Thyroid gland (tissue), 4 donors: ENCODE data around the gene ZNF79. TPM values are rescaled to one million over a fixed set of nuclear protein-coding genes. Genes with fewer than 3 reads are reported as not detected.

Experiments
- DNase-seq, 2 donors: peaks; one replicate each; pipeline ENCODE4 v3.0.0-alpha.2; 2019
- H3K27ac ChIP-seq, 3 donors: fragments of 200-600 bp; sonication (generic); 1 replicate in 2 of 3; 2 replicates in 1 of 3; pipeline ENCODE4 v1.5.1; 2016 to 2019; ENCODE audit warnings: mild to moderate bottlenecking in 1 of 3, moderate library complexity in 1 of 3
- H3K27me3 ChIP-seq: fragments of 200-600 bp; sonication (generic); one replicate; pipeline ENCODE4 v1.5.1; 2019
- H3K36me3 ChIP-seq, 2 donors: fragments of 200-600 bp; sonication (generic); one replicate each; pipeline ENCODE4 v1.5.1; 2016 to 2019
- H3K4me1 ChIP-seq, 2 donors: fragments of 200-600 bp; sonication (generic); one replicate each; pipeline ENCODE4 v1.5.1; 2017 to 2019
- H3K4me3 ChIP-seq, 3 donors: fragments of 200-600 bp; sonication (generic); replicated peaks in 1 of 3; 1 replicate in 2 of 3; 2 replicates in 1 of 3; pipeline ENCODE4 v1.5.1; 2016; ENCODE audit warnings: mild to moderate bottlenecking in 1 of 3
- H3K9me3 ChIP-seq: fragments of 200-600 bp; sonication (generic); one replicate; pipeline ENCODE4 v1.5.1; 2017
- CTCF ChIP-seq, 6 experiments: fragments of 200-600 bp in 3 of 6; fragments of 450-650 bp in 3 of 6; sonication (generic) in 3 of 6; IDR thresholded peaks; one replicate each; pipeline ENCODE4 v1.5.1; 2016 to 2019; ENCODE audit warnings: antibody characterized with exemption in 6 of 6, mild to moderate bottlenecking in 2 of 6, inconsistent platforms in 1 of 6, moderate library complexity in 1 of 6
- POLR2A ChIP-seq, 2 donors: fragments of 450-650 bp; IDR thresholded peaks; one replicate each; pipeline ENCODE4 v1.6.1; 2017; ENCODE audit warnings: antibody characterized with exemption in 2 of 2, mild to moderate bottlenecking in 2 of 2, moderate library complexity in 1 of 2
- WGBS, 2 donors: methylation state at CpG; one replicate each; pipeline ENCODE4 v1.1.5; 2017; 5-methylcytosine and 5-hydroxymethylcytosine counted together
- intact Hi-C: fragments of 100-400 bp; cut with DNase I; formaldehyde crosslinking; loops from one replicate; pipeline ENCODE4 v1.15.1; 2023
- total RNA-seq, 4 donors: library from RNA; depleted of rRNA; stranded (reverse); fragments of >200 nt; gene quantifications; one replicate each; pipeline ENCODE4 v1.2.3, GENCODE V29; 2016

Gene ZNF79
- total RNA-seq, 4 donors from 2014 or later = 10.6 to 19.4 (median 15.9) TPM

- H3K4me3 ChIP-seq = peak within 1 kb of the TSS; percentile 72 to 95 (median 75)
- intact Hi-C loops = loop anchor here (5.0 to 10.0 kb wide), 3 partner anchors 85 to 175 kb away; no protein-coding TSS in a partner anchor
- no peaks in the 10 kb centered on the region for H3K9me3 ChIP-seq
- H3K36me3 ChIP-seq = no peaks in the 10 kb centered on the region
- no peaks in the 10 kb centered on the region for H3K27me3 ChIP-seq
- H3K4me1 ChIP-seq = peaks cover 6 to 14% of the 10 kb centered on the region in 2 donors
- 0 to 2% methylated on average over 17 to 22 of the region's 87 CpGs for WGBS, 2 donors
- peak; percentile 99 for DNase-seq
- H3K27ac ChIP-seq = peak within 1 kb of the TSS; percentile 59 to 78 (median 70)
- TF ChIP-seq CTCF (IDR thresholded peaks at IDR 0.05) = peak in 3 of 6 experiments; percentile 16 to 47 (median 26)
- TF ChIP-seq POLR2A (IDR thresholded peaks at IDR 0.05) = peak in 1 of 2 donors; percentile 89
Observed at GRCh38 chr9:127396808-127397645, 27.2 kb upstream of the ZNF79 start, which contains the start of gene SLC2A8. Gene SLC2A8 (plus strand): TSS chr9:127397169. CDS start chr9:127397231, 62 bp downstream.

GRCh38 chr9:127397646-127398274 lies 26.4 kb upstream of the ZNF79 start:
- no peak for TF ChIP-seq POLR2A (IDR thresholded peaks at IDR 0.05)
- peak in 5 of 6 experiments; percentile 26 to 71 (median 49) for TF ChIP-seq CTCF (IDR thresholded peaks at IDR 0.05)
- H3K36me3 ChIP-seq = no peaks in the 10 kb centered on the region
- H3K27ac ChIP-seq = peak overlapping the region; percentile 59 to 78 (median 70)
- WGBS, 2 donors = 0% methylated on average over 4 to 13 of the region's 55 CpGs
- intact Hi-C loops = loop anchor here (5.0 to 10.0 kb wide), 3 partner anchors 85 to 175 kb away; no protein-coding TSS in a partner anchor
- H3K4me3 ChIP-seq = peak overlapping the region; percentile 72 to 95 (median 75)
- DNase-seq = peak; percentile 75
- no peaks in the 10 kb centered on the region for H3K27me3 ChIP-seq
- peaks cover 6 to 14% of the 10 kb centered on the region in 2 donors for H3K4me1 ChIP-seq
- no peaks in the 10 kb centered on the region for H3K9me3 ChIP-seq

- TF ChIP-seq POLR2A (IDR thresholded peaks at IDR 0.05) = no peak
- TF ChIP-seq CTCF (IDR thresholded peaks at IDR 0.05) = peak in 1 of 6 experiments; percentile 5
- 58 to 66% methylated on average over 5 of the region's 5 CpGs for WGBS, 2 donors
- Histone ChIP-seq H3K4me1 (peaks cover 6 to 14% of the 10 kb centered on the region in 2 donors), H3K4me3 (peak overlapping the region in 2 of 3 donors; percentile 72 to 95), H3K27ac (no peak overlapping the region), H3K9me3 (no peaks in the 10 kb centered on the region), H3K27me3 (no peaks in the 10 kb centered on the region), H3K36me3 (no peaks in the 10 kb centered on the region)
- intact Hi-C loops = loop anchor here (5.0 to 10.0 kb wide), 3 partner anchors 86 to 176 kb away; no protein-coding TSS in a partner anchor
- DNase-seq = no peak
Observed at GRCh38 chr9:127398275-127398647, 25.9 kb upstream of the ZNF79 start.

GRCh38 chr9:127398715-127399400 lies 25.3 kb upstream of the ZNF79 start:
- TF ChIP-seq CTCF (IDR thresholded peaks at IDR 0.05) (no peak), POLR2A (IDR thresholded peaks at IDR 0.05) (no peak)
- intact Hi-C loops = loop anchor here (5.0 to 10.0 kb wide), 3 partner anchors 87 to 177 kb away; no protein-coding TSS in a partner anchor
- Histone ChIP-seq H3K27me3 (no peaks in the 10 kb centered on the region), H3K4me3 (peak overlapping the region in 1 of 3 donors; percentile 95), H3K36me3 (peaks cover 0 to 3% of the 10 kb centered on the region in 2 donors), H3K4me1 (peaks cover 6 to 14% of the 10 kb centered on the region in 2 donors), H3K9me3 (no peaks in the 10 kb centered on the region), H3K27ac (no peak overlapping the region)
- 90 to 94% methylated on average over 13 of the region's 13 CpGs for WGBS, 2 donors
- no peak for DNase-seq
